Cardiac fibroblast (primary cell): Measurements from ENCODE around the gene GABRE.

Source experiments
- DNase-seq, 2 donors: peaks; one replicate each; pipeline versions ENCODE4 v3.0.0 to v3.0.0-alpha.2; 2010; ENCODE audit warnings: low read depth in 2 of 2
- H3K4me3 ChIP-seq, 2 donors: replicated peaks in 1 of 2; 1 replicate in 1 of 2; 2 replicates in 1 of 2; pipeline ENCODE4 v1.5.1; 2011; ENCODE audit warnings: low read depth in 2 of 2, low read length in 2 of 2, mild to moderate bottlenecking in 2 of 2, moderate library complexity in 1 of 2
- TF ChIP-seq, protein P1 (sequence below): IDR thresholded peaks from one replicate; pipeline ENCODE4 v1.5.1; 2011; ENCODE audit warnings: low read depth, mild to moderate bottlenecking, low read length, inconsistent platforms

GABRE gene

GRCh38 chrX:151982222-151982621, 7.7 kb upstream of the GABRE start:
- TF ChIP-seq, protein P1, sequence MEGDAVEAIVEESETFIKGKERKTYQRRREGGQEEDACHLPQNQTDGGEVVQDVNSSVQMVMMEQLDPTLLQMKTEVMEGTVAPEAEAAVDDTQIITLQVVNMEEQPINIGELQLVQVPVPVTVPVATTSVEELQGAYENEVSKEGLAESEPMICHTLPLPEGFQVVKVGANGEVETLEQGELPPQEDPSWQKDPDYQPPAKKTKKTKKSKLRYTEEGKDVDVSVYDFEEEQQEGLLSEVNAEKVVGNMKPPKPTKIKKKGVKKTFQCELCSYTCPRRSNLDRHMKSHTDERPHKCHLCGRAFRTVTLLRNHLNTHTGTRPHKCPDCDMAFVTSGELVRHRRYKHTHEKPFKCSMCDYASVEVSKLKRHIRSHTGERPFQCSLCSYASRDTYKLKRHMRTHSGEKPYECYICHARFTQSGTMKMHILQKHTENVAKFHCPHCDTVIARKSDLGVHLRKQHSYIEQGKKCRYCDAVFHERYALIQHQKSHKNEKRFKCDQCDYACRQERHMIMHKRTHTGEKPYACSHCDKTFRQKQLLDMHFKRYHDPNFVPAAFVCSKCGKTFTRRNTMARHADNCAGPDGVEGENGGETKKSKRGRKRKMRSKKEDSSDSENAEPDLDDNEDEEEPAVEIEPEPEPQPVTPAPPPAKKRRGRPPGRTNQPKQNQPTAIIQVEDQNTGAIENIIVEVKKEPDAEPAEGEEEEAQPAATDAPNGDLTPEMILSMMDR, result no peak
- no peak overlapping the region for H3K4me3 ChIP-seq
- peak; percentile 72 to 83 for DNase-seq

GRCh38 chrX:151981129-151981528, 6.7 kb upstream of the GABRE start:
- peak; percentile 40 to 77 for DNase-seq
- TF ChIP-seq, protein P1, result no peak
- no peak overlapping the region for H3K4me3 ChIP-seq

- H3K4me3 ChIP-seq, result no peak overlapping the region
- TF ChIP-seq, protein P1, result no peak
These were observed 3.4 kb upstream of the GABRE start for GRCh38 chrX:151977923-151978322.

DNA sequence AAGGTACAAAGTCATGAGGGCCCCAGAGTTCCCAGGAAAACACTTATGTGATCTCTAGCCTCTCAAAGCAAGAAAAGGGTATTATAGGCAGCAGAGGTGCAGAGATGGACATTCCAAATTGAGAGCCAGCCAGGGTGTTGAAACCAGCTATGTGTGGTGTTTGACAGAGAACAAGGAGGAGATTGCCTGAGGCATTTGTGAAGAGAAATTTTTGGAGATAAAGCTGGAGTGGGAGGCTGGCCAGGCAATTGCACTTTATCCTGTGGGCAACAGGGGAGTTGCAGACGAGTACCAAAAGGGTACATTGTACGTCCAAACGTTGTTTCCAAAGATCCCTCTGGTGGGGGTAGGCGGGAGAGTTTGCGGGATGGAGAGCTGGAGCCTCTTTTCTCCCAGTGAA, 2.5 kb upstream of the GABRE start:
- TF ChIP-seq, protein P1, result no peak
- peak in 1 of 2 donors; percentile 52 for DNase-seq
- H3K4me3 ChIP-seq, result no peak overlapping the region

More at GRCh38 chrX:151977923-151978322, 3.4 kb upstream of the GABRE start:
- no peak for DNase-seq

DNA sequence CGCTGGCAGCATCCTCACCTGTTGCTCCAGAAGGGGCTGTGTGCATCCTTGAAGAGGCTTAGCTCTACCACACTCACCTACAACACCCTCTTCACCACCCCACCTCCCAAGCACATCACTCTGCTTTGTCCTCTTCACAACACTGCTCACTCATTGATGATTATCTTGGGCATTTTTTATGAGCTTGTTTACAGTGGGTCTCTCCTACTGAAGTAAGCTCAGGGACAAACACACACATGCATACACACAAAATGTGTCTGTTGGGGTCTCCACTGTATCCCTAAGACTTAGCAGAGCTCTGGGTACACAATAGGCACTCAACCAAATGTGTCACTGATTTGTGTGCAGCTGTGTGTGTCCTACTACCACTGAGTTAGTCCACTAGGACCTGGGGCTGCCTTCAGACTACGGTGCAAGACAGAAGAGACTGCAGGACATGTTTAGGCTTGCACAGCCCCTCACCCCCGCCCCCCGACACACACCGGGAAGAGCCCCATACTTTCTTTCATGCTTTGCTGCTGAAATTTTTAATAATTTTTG, 1.3 kb upstream of the GABRE start:
- no peak overlapping the region for H3K4me3 ChIP-seq
- DNase-seq, result no peak
- TF ChIP-seq, protein P1, result no peak

GRCh38 chrX:151975228-151975593, 735 bp upstream of the GABRE start:
- TF ChIP-seq, protein P1, result no peak
- DNase-seq, result no peak
- peak overlapping the region in 1 of 2 donors; percentile 21 for H3K4me3 ChIP-seq

DNA sequence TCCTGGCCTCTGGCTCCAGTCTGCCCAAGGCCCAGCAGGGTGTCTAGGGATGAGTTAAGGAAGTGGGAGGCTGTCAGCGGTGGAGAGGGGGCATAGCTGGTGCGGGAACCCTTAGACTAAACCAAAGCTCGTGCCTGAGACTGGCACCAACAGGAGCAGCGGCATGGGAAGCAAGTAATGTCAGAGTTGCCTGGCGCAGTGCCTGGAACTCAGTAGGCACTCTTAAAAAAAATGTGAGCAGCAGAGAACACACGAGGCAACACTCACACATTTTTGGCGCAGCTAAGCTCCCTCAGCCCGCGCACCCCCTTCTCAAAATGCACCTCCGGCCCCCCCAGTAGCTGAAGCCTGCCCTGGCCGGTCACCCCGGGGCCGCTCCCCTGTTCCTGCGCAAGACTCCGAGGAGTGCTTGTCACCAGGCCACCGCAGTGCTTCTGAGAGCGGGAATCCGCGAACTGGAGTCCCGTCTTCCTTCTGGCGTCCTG, 583 bp downstream of the GABRE start:
- H3K4me3 ChIP-seq, result peak overlapping the region; percentile 66 to 75
- TF ChIP-seq, protein P1, result no peak
- DNase-seq, result peak; percentile 29 to 37
